Cardiac septum (tissue), 1 donor: Measurements from ENCODE around the gene GINS2. TPM values are rescaled to one million over a fixed set of nuclear protein-coding genes. Genes with fewer than 3 reads are reported as not detected.

Experiments
- DNase-seq: peaks from one replicate; pipeline ENCODE4 v3.0.0-alpha.2; 2020; ENCODE audit warnings: low spot score
- intact Hi-C: fragments of 100-400 bp; cut with DNase I; formaldehyde crosslinking; loops from one replicate; pipeline ENCODE4 v1.14.0; 2022
- total RNA-seq: library from RNA; stranded (reverse); fragmentation: NEBNext Ultra II Directional; extraction: Animal tissue kit (Norgen Biotek cat#: 25700); gene quantifications from one replicate; pipeline ENCODE4 v1.2.1, GENCODE V29; 2021
- donor health status: DM: no; HTN: no; CAD: no.

The GINS2 gene
- total RNA-seq, 1 donor from 2014 or later = 0.38 TPM

- intact Hi-C loops = no loop called here
These were observed 53.1 kb downstream of the GINS2 start for GRCh38 chr16:85635545-85636140.

GRCh38 chr16:85634747-85635544 is 53.8 kb downstream of the GINS2 start:
- intact Hi-C loops = no loop called here
- DNase-seq = no peak

More at GRCh38 chr16:85635545-85636140, 53.1 kb downstream of the GINS2 start:
- DNase-seq = no peak

GRCh38 chr16:85633888-85634287 is 54.9 kb downstream of the GINS2 start:
- intact Hi-C loops = no loop called here
- no peak for DNase-seq

GRCh38 chr16:85633438-85633743 is 55.4 kb downstream of the GINS2 start:
- intact Hi-C loops = no loop called here
- DNase-seq = no peak

- no peak for DNase-seq
- intact Hi-C loops = no loop called here
These were observed 55.9 kb downstream of the GINS2 start for GRCh38 chr16:85632709-85633437.

- intact Hi-C loops = no loop called here
These were observed 56.9 kb downstream of the GINS2 start for GRCh38 chr16:85631802-85632393.

GRCh38 chr16:85631230-85631629 is 57.5 kb downstream of the GINS2 start:
- intact Hi-C loops = no loop called here

More at GRCh38 chr16:85631802-85632393, 56.9 kb downstream of the GINS2 start:
- DNase-seq = no peak

GRCh38 chr16:85629853-85630252 is 58.9 kb downstream of the GINS2 start:
- intact Hi-C loops = loop anchor here (2.0 kb wide), 1 partner anchor 17 kb away; the partner anchor contains the start of gene GSE1
- DNase-seq = no peak

More at GRCh38 chr16:85631230-85631629, 57.5 kb downstream of the GINS2 start:
- DNase-seq = no peak

- intact Hi-C loops = loop anchor here (2.0 kb wide), 1 partner anchor 17 kb away; the partner anchor contains the start of gene GSE1
- peak; percentile 83 for DNase-seq
These were observed 59.4 kb downstream of the GINS2 start for GRCh38 chr16:85629326-85629725.

- DNase-seq = no peak
- intact Hi-C loops = loop anchor here (2.0 kb wide), 1 partner anchor 16 kb away; the partner anchor contains the start of gene GSE1
These were observed 60.1 kb downstream of the GINS2 start for GRCh38 chr16:85628645-85629044.

GRCh38 chr16:85628265-85628556 is 60.5 kb downstream of the GINS2 start:
- peak; percentile 85 for DNase-seq
- intact Hi-C loops = loop anchor here (2.0 kb wide), 1 partner anchor 15 kb away; the partner anchor contains the start of gene GSE1

- DNase-seq = no peak
- intact Hi-C loops = loop anchor here (2.0 kb wide), 1 partner anchor 15 kb away; the partner anchor contains the start of gene GSE1
These were observed 61.1 kb downstream of the GINS2 start for GRCh38 chr16:85627526-85628264.

- DNase-seq = no peak
- intact Hi-C loops = no loop called here
These were observed 61.7 kb downstream of the GINS2 start for GRCh38 chr16:85627089-85627488.

Other genes starting within 250 kb of the GINS2 start
- 56.4 TPM for gene GSE1, start 75.6 kb downstream of the GINS2 start, total RNA-seq
- 0.51 TPM for gene C16orf74, start 62.1 kb upstream of the GINS2 start, total RNA-seq
- gene EMC8, start 110.6 kb upstream of the GINS2 start, total RNA-seq = 20.3 TPM
- 1,440 TPM for gene COX4I1, start 110.7 kb upstream of the GINS2 start, total RNA-seq
- gene IRF8, start 210.2 kb upstream of the GINS2 start, total RNA-seq = 1.6 TPM